ENCODE data around the gene NEGR1.

- TF ChIP-seq POLR2A (IDR thresholded peaks at IDR 0.05) (no peak), CTCF (IDR thresholded peaks at IDR 0.05) (no peak), EP300 (IDR thresholded peaks at IDR 0.05) (no peak)
These were observed 57.8 kb downstream of the NEGR1 start for GRCh38 chr1:72224506-72224905.

All from stomach (tissue), 4 donors.